ENCODE measurements around the gene CFAP251. TPM values are rescaled to one million over a fixed set of nuclear protein-coding genes. Genes with fewer than 3 reads are reported as not detected.

Gene CFAP251
- total and polyA plus RNA-seq, 2 of the 8 experiments (the other 6 are each of a cell fraction or from before 2014, with no cell fraction given), result 1.8 to 2.9 TPM

GRCh38 chr12:121937654-121938053 lies 19.3 kb downstream of the CFAP251 start:
- Histone ChIP-seq H3K4me3 (ENCODE audit: extremely low read depth in 1 of 4, insufficient read depth in 2 of 4, low read depth in 3 of 4, low read length in 4 of 4) (no peak overlapping the region), H4K8ac (ENCODE audit: extremely low read depth, insufficient read depth, low read length) (no peak overlapping the region), H3K9me3 (ENCODE audit: insufficient read depth in 2 of 2, low read depth in 1 of 2, low read length in 1 of 2) (no peaks in the 10 kb centered on the region; a peak in 1 of 4 replicates), H3K4me2 (ENCODE audit: insufficient read depth in 1 of 2, low read depth in 2 of 2, low read length in 2 of 2) (no peak overlapping the region), H3K18ac (ENCODE audit: extremely low read depth, low read length) (no peak overlapping the region), H2BK120ac (replicated peaks; ENCODE audit: low read depth, low read length) (no peak overlapping the region), H3K14ac (ENCODE audit: insufficient read length) (no peak overlapping the region), H3K79me2 (ENCODE audit: control insufficient read depth in 1 of 2, insufficient read depth in 2 of 2, low read length in 2 of 2) (no peaks in the 10 kb centered on the region), H2BK20ac (ENCODE audit: low read length) (no peak overlapping the region), H2BK5ac (ENCODE audit: low read depth, low read length) (no peak overlapping the region), H4K20me1 (replicated peaks in 1 of 2; ENCODE audit: control insufficient read depth in 1 of 2, insufficient read depth in 2 of 2, low read length in 2 of 2) (no peaks in the 10 kb centered on the region), H3K36me3 (ENCODE audit: control insufficient read depth in 2 of 4, insufficient read depth in 4 of 4, low read length in 3 of 4) (no peaks in the 10 kb centered on the region), H4K91ac (replicated peaks; ENCODE audit: insufficient read length, low read length) (no peak overlapping the region), H3K9ac (replicated peaks in 1 of 4; ENCODE audit: extremely low read depth in 1 of 4, low read depth in 3 of 4, low read length in 3 of 4) (no peak overlapping the region), H3K23me2 (ENCODE audit: low read depth, low read length) (no peaks in the 10 kb centered on the region), H3K4me1 (replicated peaks in 1 of 4; ENCODE audit: control insufficient read depth in 3 of 4, insufficient read depth in 4 of 4, low read length in 3 of 4) (peaks cover 2 to 12% (median 6%) of the 10 kb centered on the region in 4 experiments), H2BK12ac (ENCODE audit: low read depth, low read length) (no peak overlapping the region), H2AK5ac (ENCODE audit: low read depth, low read length) (no peak overlapping the region; the same call in 1 of the 2 replicates), H4K5ac (ENCODE audit: insufficient read length, low read depth, low read length) (no peak overlapping the region), H2BK15ac (ENCODE audit: low read length) (no peak overlapping the region), H3K23ac (ENCODE audit: insufficient read length) (no peak overlapping the region), H2AFZ (ENCODE audit: low read length) (no peak overlapping the region), H3K27me3 (replicated peaks in 1 of 4; ENCODE audit: control insufficient read depth in 3 of 4, extremely low read depth in 1 of 4, insufficient read depth in 3 of 4, low read length in 3 of 4) (no peaks in the 10 kb centered on the region), H3K4ac (replicated peaks; ENCODE audit: insufficient read length, low read depth, low read length) (no peak overlapping the region), H3K56ac (replicated peaks; ENCODE audit: insufficient read length, low read depth, low read length) (no peak overlapping the region), H3K27ac (ENCODE audit: low read depth, low read length) (0 out of 2 replicates have a peak overlapping the region, but pooled peaks have one; percentile 27), H3K79me1 (ENCODE audit: low read depth, low read length) (no peaks in the 10 kb centered on the region)
- FAIRE-seq (no peak), DNase-seq (ENCODE audit: low read depth in 1 of 2, low spot score in 2 of 2) (no peak)
- no peak for TF ChIP-seq YY1 (IDR thresholded peaks at IDR 0.05; ENCODE audit: low read depth, low read length)
- no peak for TF ChIP-seq ZNF274 (IDR thresholded peaks at IDR 0.05; ENCODE audit: borderline replicate concordance, extremely low read depth, low read length)
- no peak for TF ChIP-seq KDM1A (IDR thresholded peaks at IDR 0.05; ENCODE audit: borderline replicate concordance, low read length)
- TF ChIP-seq CTBP2 (IDR thresholded peaks at IDR 0.05; ENCODE audit: borderline replicate concordance, insufficient read depth, insufficient read length, low read length), result no peak
- TF ChIP-seq SRF (IDR thresholded peaks at IDR 0.05; ENCODE audit: low read depth, low read length), result no peak
- no peak for TF ChIP-seq RBBP5 (IDR thresholded peaks at IDR 0.05; ENCODE audit: borderline replicate concordance, low read depth, low read length)
- no peak for TF ChIP-seq BRCA1 (IDR thresholded peaks at IDR 0.05; ENCODE audit: low read depth, low read length)
- no peak for TF ChIP-seq SIN3A (conservative IDR thresholded peaks at IDR 0.05 in 1 of 2, IDR thresholded peaks at IDR 0.05 in 1 of 2; ENCODE audit: low read depth in 1 of 2, low read length in 2 of 2)
- no peak for TF ChIP-seq FOSL1 (IDR thresholded peaks at IDR 0.05; ENCODE audit: insufficient read depth, low read depth, low read length)
- CTCF ChIA-PET (ENCODE audit: partially characterized antibody), result no interaction called here
- POLR2A ChIA-PET (ENCODE audit: partially characterized antibody), result no interaction called here
- 95% methylated on average over 7 of the region's 7 CpGs; no CpG with 5 or more reads in 1 of the 2 experiments for WGBS, 2 experiments (ENCODE audit: extremely low coverage in 1 of 2, insufficient coverage in 1 of 2, insufficient read length in 1 of 2, insufficient replicate concordance in 2 of 2, low coverage in 1 of 2, low lambda C conversion rate in 2 of 2, missing lambda C conversion rate in 1 of 2)

Data from H1 (cell line).